Loucy (cell line): Measurements from ENCODE around the gene DCLK3.

Experiments used
- H2AFZ ChIP-seq: fragments of 200-600 bp; sonication (generic); 2 replicates; pipeline ENCODE4 v1.6.0; 2016; ENCODE audit warnings: antibody characterized with exemption, mild to moderate bottlenecking, low read length, moderate library complexity
- H3F3A ChIP-seq: fragments of 200-600 bp; 2 replicates; pipeline ENCODE4 v1.6.0; 2016; ENCODE audit warnings: antibody characterized with exemption, low read depth, mild to moderate bottlenecking
- H3K27me3 ChIP-seq: fragments of 200-600 bp; sonication (generic); 2 replicates; pipeline ENCODE4 v1.6.1; 2014; ENCODE audit warnings: low read length, mild to moderate bottlenecking; ENCODE audit not compliant: insufficient read depth, poor library complexity, severe bottlenecking
- H3K36me3 ChIP-seq: fragments of 200-600 bp; sonication (generic); 2 replicates; pipeline ENCODE4 v1.6.1; 2016; ENCODE audit warnings: low read length; ENCODE audit not compliant: insufficient read depth
- H3K4me1 ChIP-seq: fragments of 200-600 bp; sonication (generic); 2 replicates; pipeline ENCODE4 v1.5.1; 2014; ENCODE audit warnings: low read length, mild to moderate bottlenecking; ENCODE audit not compliant: insufficient read depth, poor library complexity, severe bottlenecking
- H3K4me2 ChIP-seq: fragments of 200-600 bp; sonication (generic); 2 replicates; pipeline ENCODE4 v1.6.0; 2014; ENCODE audit warnings: antibody characterized with exemption, low read length, low read depth, mild to moderate bottlenecking; ENCODE audit not compliant: poor library complexity, severe bottlenecking
- H3K4me3 ChIP-seq: fragments of 200-600 bp; sonication (generic); 2 replicates; pipeline ENCODE4 v1.5.1; 2014; ENCODE audit warnings: low read length, mild to moderate bottlenecking, mixed read lengths; ENCODE audit not compliant: poor library complexity, severe bottlenecking
- H3K79me2 ChIP-seq: fragments of 200-600 bp; sonication (generic); 2 replicates; pipeline ENCODE4 v1.6.1; 2014; ENCODE audit warnings: low read length; ENCODE audit not compliant: insufficient read depth
- H3K9ac ChIP-seq: fragments of 200-600 bp; sonication (generic); 2 replicates; pipeline ENCODE4 v1.6.0; 2014; ENCODE audit warnings: mild to moderate bottlenecking, low read depth, low read length, moderate library complexity; ENCODE audit not compliant: poor library complexity, severe bottlenecking
- H3K9me2 ChIP-seq: fragments of 200-600 bp; sonication (generic); replicated peaks from 2 replicates; pipeline ENCODE4 v1.6.1; 2016; ENCODE audit warnings: low read depth, low read length, mixed read lengths
- H3K9me3 ChIP-seq: fragments of 200-600 bp; sonication (generic); 2 replicates; pipeline ENCODE4 v1.6.1; 2014; ENCODE audit warnings: mild to moderate bottlenecking, antibody characterized with exemption, low read length, low read depth; ENCODE audit not compliant: insufficient read depth
- H4K20me1 ChIP-seq: fragments of 200-600 bp; sonication (generic); 2 replicates; pipeline ENCODE4 v1.6.0; 2014; ENCODE audit warnings: antibody characterized with exemption, low read length, mild to moderate bottlenecking; ENCODE audit not compliant: insufficient read depth, poor library complexity, severe bottlenecking
- EZH2phosphoT487 ChIP-seq: fragments of 200-600 bp; IDR thresholded peaks from 2 replicates; pipeline ENCODE4 v1.6.1; 2018; ENCODE audit warnings: antibody characterized with exemption, mild to moderate bottlenecking, moderate library complexity, borderline replicate concordance
- TF ChIP-seq, protein P1 (sequence below): fragments of 200-600 bp; sonication (generic); conservative IDR thresholded peaks from 2 replicates; pipeline ENCODE4 v1.5.1; 2014; ENCODE audit warnings: mild to moderate bottlenecking, antibody characterized with exemption, low read length

Gene DCLK3

DNA sequence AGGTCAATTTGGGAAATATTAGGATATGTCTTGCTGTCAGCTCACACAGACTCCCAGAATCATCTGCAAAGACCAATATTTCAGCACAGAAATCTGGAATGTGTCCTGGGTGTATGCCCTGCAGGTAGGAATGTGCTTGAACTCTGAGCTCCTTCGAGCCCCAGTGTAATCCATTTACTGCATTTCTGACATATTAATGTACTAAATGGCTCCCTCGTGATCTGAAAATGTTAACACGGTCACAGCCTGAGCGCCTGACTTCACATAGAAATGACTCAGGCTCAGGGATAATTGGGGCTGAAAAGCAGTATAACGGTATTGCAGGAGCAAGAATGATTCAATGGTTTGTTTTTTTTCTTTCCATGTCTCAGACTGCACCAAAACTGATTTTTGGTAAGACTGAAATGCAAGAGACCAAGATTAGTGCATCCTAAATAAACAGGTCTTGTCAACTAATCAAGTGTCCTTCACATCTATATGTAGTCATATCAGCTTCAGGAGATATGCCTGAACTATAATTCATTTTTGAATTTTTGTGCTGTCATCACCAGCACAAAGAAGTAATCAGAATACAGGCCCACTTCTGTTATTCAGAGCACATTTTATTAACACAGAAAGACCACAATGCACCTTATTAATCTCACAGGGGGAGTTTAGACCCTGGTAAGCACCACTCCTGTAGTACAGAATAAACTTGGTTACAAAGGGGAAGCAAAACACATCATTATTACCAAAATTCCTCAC, 49.8 kb downstream of the DCLK3 start:
- H3K27me3 ChIP-seq, result no peaks in the 10 kb centered on the region
- TF ChIP-seq, protein P1, sequence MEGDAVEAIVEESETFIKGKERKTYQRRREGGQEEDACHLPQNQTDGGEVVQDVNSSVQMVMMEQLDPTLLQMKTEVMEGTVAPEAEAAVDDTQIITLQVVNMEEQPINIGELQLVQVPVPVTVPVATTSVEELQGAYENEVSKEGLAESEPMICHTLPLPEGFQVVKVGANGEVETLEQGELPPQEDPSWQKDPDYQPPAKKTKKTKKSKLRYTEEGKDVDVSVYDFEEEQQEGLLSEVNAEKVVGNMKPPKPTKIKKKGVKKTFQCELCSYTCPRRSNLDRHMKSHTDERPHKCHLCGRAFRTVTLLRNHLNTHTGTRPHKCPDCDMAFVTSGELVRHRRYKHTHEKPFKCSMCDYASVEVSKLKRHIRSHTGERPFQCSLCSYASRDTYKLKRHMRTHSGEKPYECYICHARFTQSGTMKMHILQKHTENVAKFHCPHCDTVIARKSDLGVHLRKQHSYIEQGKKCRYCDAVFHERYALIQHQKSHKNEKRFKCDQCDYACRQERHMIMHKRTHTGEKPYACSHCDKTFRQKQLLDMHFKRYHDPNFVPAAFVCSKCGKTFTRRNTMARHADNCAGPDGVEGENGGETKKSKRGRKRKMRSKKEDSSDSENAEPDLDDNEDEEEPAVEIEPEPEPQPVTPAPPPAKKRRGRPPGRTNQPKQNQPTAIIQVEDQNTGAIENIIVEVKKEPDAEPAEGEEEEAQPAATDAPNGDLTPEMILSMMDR, result no peak
- TF ChIP-seq EZH2phosphoT487, result no peak
- H4K20me1 ChIP-seq, result no peaks in the 10 kb centered on the region
- H3K4me2 ChIP-seq, result no peak overlapping the region
- H3K4me1 ChIP-seq, result peaks cover 3% of the 10 kb centered on the region
- no peaks in the 10 kb centered on the region for H3K9me2 ChIP-seq
- no peak overlapping the region for H3K9ac ChIP-seq
- no peak overlapping the region for H3K4me3 ChIP-seq
- no peaks in the 10 kb centered on the region for H3K79me2 ChIP-seq
- no peaks in the 10 kb centered on the region for H3F3A ChIP-seq
- H3K36me3 ChIP-seq, result no peaks in the 10 kb centered on the region
- H2AFZ ChIP-seq, result no peak overlapping the region
- H3K9me3 ChIP-seq, result no peaks in the 10 kb centered on the region

DNA sequence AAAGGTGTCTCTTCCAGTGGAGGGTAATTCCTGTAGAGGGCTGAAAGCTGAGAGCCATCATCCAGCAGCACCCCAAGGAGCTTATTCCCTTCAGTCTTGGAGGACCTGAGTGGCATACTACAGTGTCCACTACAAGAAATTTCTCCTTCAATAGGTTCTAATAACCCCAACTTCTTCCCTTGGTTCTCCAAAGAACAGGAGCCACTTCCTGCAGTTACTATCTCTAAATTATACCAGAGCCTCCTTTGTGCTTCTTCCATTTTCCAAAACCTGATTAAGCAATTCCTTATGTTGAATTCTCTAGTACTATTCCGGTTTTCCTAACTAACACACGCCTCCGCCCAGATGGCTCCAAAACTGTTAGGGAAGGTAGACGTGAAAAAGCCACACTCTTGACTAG, 50.4 kb downstream of the DCLK3 start:
- Histone ChIP-seq H3K4me3 (no peak overlapping the region), H3K36me3 (no peaks in the 10 kb centered on the region), H3K27me3 (no peaks in the 10 kb centered on the region), H3K9ac (no peak overlapping the region), H3K4me1 (peaks cover 3% of the 10 kb centered on the region), H3K9me2 (no peaks in the 10 kb centered on the region), H3K9me3 (no peaks in the 10 kb centered on the region), H4K20me1 (no peaks in the 10 kb centered on the region), H2AFZ (no peak overlapping the region), H3F3A (no peaks in the 10 kb centered on the region), H3K79me2 (no peaks in the 10 kb centered on the region), H3K4me2 (no peak overlapping the region)
- TF ChIP-seq, protein P1, result no peak
- no peak for TF ChIP-seq EZH2phosphoT487

DNA sequence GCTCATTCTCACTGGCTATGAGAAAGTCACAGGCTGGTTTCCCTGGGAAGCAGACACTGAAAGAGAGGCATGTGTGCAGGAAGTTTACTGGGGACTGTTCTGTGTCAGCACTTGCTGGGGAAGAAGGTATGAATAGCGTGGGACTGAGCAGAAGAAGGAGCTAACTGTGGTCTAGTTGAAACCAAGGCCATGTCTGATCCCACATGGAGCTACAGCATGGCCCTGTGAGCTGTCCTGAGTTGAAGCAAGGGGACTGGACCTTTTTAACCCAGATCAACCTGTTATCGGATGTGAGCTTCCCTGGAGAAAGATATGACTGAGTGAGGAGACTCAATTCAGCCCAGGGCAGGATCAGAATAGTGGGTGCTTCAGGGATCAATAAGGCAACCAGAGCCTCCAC, 53.7 kb downstream of the DCLK3 start:
- TF ChIP-seq EZH2phosphoT487, result no peak
- TF ChIP-seq, protein P1, result no peak
- Histone ChIP-seq H3K9me2 (no peaks in the 10 kb centered on the region), H3K79me2 (no peaks in the 10 kb centered on the region), H3K27me3 (no peaks in the 10 kb centered on the region), H3K9ac (no peak overlapping the region), H3K36me3 (no peaks in the 10 kb centered on the region), H4K20me1 (no peaks in the 10 kb centered on the region), H3F3A (no peaks in the 10 kb centered on the region), H2AFZ (no peak overlapping the region), H3K4me1 (peaks cover 9% of the 10 kb centered on the region), H3K4me2 (no peak overlapping the region), H3K4me3 (no peak overlapping the region), H3K9me3 (no peaks in the 10 kb centered on the region)
